K562 (cell line): ENCODE results near the gene EVI5L. TPM values are rescaled to one million over a fixed set of nuclear protein-coding genes. Genes with fewer than 3 reads are reported as not detected.

ENCODE experiments used
- ATAC-seq: fragments of 200-7000 bp; cut with Tn5 transposase; 3 replicates; pipeline ENCODE4 v1.9.1; 2020; ENCODE audit warnings: moderate library complexity
- BruUV-seq: library from RNA; stranded (reverse); fragments of 400-500 nt; replicated peaks from 2 replicates; lab custom pipeline; 2021; lab: Mats Ljungman, UMichigan
- CTCF ChIA-PET: fragments of 300-600 bp; formaldehyde crosslinking; extraction: SDS; loops from one replicate; lab custom pipeline; 2021; ENCODE audit warnings: low intra/inter-chr PET ratio; lab: Yijun Ruan, JAX
- POLR2A ChIA-PET: fragments of 300-600, 350-650 bp; sonication (Branson Sonifier 250); formaldehyde crosslinking; extraction: SDS; loops from one replicate; lab custom pipeline; 2021; ENCODE audit warnings: antibody characterized with exemption, inconsistent platforms; lab: Yijun Ruan, JAX
- DNase-seq, 4 experiments: peaks; one replicate each; pipeline versions ENCODE4 v3.0.0 to v3.0.0-alpha.2; 2011 to 2018; ENCODE audit warnings: low spot score in 3 of 4, mixed read lengths in 3 of 4; ENCODE audit errors: extremely low read depth in 1 of 4
- FAIRE-seq: peaks from 2 replicates; lab custom pipeline; 2011; peaks lifted over from hg19 to GRCh38; lab: Jason Lieb, UNC
- H2AFZ ChIP-seq: 2 replicates; pipeline ENCODE4 v1.6.0; 2011; ENCODE audit warnings: low read depth, low read length, control low read depth, inconsistent platforms
- H3K27ac ChIP-seq: fragments of 200-600 bp; 3 replicates; pipeline ENCODE4 v1.8.0; 2011; ENCODE audit warnings: low read depth, mild to moderate bottlenecking, control low read depth, inconsistent platforms, low read length, moderate library complexity, mixed read lengths; ENCODE audit errors: extremely low read depth
- H3K27me3 ChIP-seq, 2 experiments: fragments of 300-600 bp in 1 of 2; 2 replicates in 1 of 2; 3 replicates in 1 of 2; pipeline versions ENCODE4 v1.6.0 to v1.8.0; 2011; ENCODE audit warnings: inconsistent platforms in 2 of 2, low read length in 2 of 2, mild to moderate bottlenecking in 1 of 2, mixed read lengths in 1 of 2, moderate library complexity in 1 of 2; ENCODE audit not compliant: control insufficient read depth in 2 of 2, insufficient read depth in 2 of 2
- H3K36me3 ChIP-seq: fragments of 300-600 bp; 3 replicates; pipeline ENCODE4 v1.8.0; 2011; ENCODE audit warnings: mild to moderate bottlenecking, low read length, inconsistent platforms; ENCODE audit not compliant: control insufficient read depth, insufficient read depth
- H3K4me1 ChIP-seq, 2 experiments: fragments of 200-600 bp in 1 of 2; replicated peaks in 1 of 2; 2 replicates in 1 of 2; 3 replicates in 1 of 2; pipeline versions ENCODE4 v1.5.1 to v1.8.0; 2011; ENCODE audit warnings: inconsistent platforms in 2 of 2, low read length in 2 of 2, mild to moderate bottlenecking in 1 of 2, mixed read lengths in 1 of 2, moderate library complexity in 1 of 2; ENCODE audit not compliant: control insufficient read depth in 2 of 2, insufficient read depth in 2 of 2
- H3K4me2 ChIP-seq: 2 replicates; pipeline ENCODE4 v1.6.1; 2011; ENCODE audit warnings: low read length, control low read depth, inconsistent platforms, mixed read lengths; ENCODE audit not compliant: insufficient read depth
- H3K4me3 ChIP-seq: fragments of 200-600 bp; sonication (generic), shearing (Covaris generic); 2 replicates; pipeline ENCODE4 v1.5.1; 2016; ENCODE audit warnings: control low read depth, inconsistent platforms
- H3K79me2 ChIP-seq: fragments of 200-600 bp; 3 replicates; pipeline ENCODE4 v1.8.0; 2011; ENCODE audit warnings: low read length, inconsistent platforms; ENCODE audit not compliant: control insufficient read depth, insufficient read depth
- H3K9ac ChIP-seq, 2 experiments: 2 replicates each; pipeline versions ENCODE4 v1.6.0 to v1.6.1; 2011; ENCODE audit warnings: low read depth in 2 of 2, low read length in 2 of 2, control low read depth in 1 of 2, inconsistent platforms in 1 of 2, mild to moderate bottlenecking in 1 of 2, mixed read lengths in 1 of 2; ENCODE audit not compliant: insufficient read depth in 1 of 2
- H3K9me1 ChIP-seq: one replicate; pipeline ENCODE4 v1.6.0; 2011; ENCODE audit warnings: inconsistent platforms, mild to moderate bottlenecking, low read length, moderate library complexity; ENCODE audit not compliant: control insufficient read depth, insufficient read depth
- H3K9me3 ChIP-seq: replicated peaks from 2 replicates; pipeline ENCODE4 v1.5.1; 2011; ENCODE audit warnings: low read depth, low read length, inconsistent platforms; ENCODE audit not compliant: control insufficient read depth, insufficient read depth
- H4K20me1 ChIP-seq: replicated peaks from 2 replicates; pipeline ENCODE4 v1.6.1; 2011; ENCODE audit warnings: low read length, inconsistent platforms, mixed read lengths; ENCODE audit not compliant: control insufficient read depth, insufficient read depth
- EGR1 ChIP-seq: fragments of 450-650 bp; conservative IDR thresholded peaks from 2 replicates; pipeline ENCODE4 v1.6.1; 2017; ENCODE audit warnings: mild to moderate bottlenecking
- HEY1 ChIP-seq: fragments of 250-450 bp; sonication (Bioruptor Pico); IDR thresholded peaks from 2 replicates; pipeline ENCODE4 v1.5.0; 2020; ENCODE audit warnings: mild to moderate bottlenecking, moderate library complexity, borderline replicate concordance
- KDM2B ChIP-seq: fragments of 250-450 bp; sonication (Bioruptor Pico); IDR thresholded peaks from 2 replicates; pipeline ENCODE4 v1.8.0; 2021; ENCODE audit warnings: mild to moderate bottlenecking, moderate library complexity
- TCF3 ChIP-seq: sonication (generic); formaldehyde crosslinking; IDR thresholded peaks from 2 replicates; pipeline ENCODE4 v1.4.0; 2020; ENCODE audit warnings: mild to moderate bottlenecking, missing genetic modification reagents
- ZNF263 ChIP-seq: sonication (generic); formaldehyde crosslinking; IDR thresholded peaks from 2 replicates; pipeline ENCODE4 v1.8.0; 2022; ENCODE audit warnings: mild to moderate bottlenecking, missing genetic modification reagents, borderline replicate concordance
- WGBS: fragments of 100-300 bp; shearing (Covaris generic); methylation state at CpG from one replicate; pipeline ENCODE4 v1.1.6; 2016; ENCODE audit warnings: low coverage, mixed read lengths; ENCODE audit not compliant: insufficient coverage; ENCODE audit errors: missing lambda C conversion rate; 5-methylcytosine and 5-hydroxymethylcytosine counted together
- in situ Hi-C: fragments of 300-500 bp; cut with MboI; formaldehyde crosslinking; loops from 4 replicates; pipeline ENCODE4 v1.15.0; 2018; ENCODE audit warnings: inconsistent platforms, mixed read lengths
- intact Hi-C: fragments of 100-400 bp; cut with micrococcal nuclease; formaldehyde crosslinking; loops from 2 replicates; pipeline ENCODE4 v1.14.2; 2022
- polyA plus RNA-seq, 8 experiments: library from polyadenylated mRNA; depleted of rRNA in 4 of 8; stranded (reverse) in 5 of 8; unstranded in 3 of 8; fragments of >200 nt; fragmentation: Nextera tagmentation in 2 of 8; fragmentation: Illumina TruSeq in 1 of 8; extraction: Ambion mirVana in 2 of 8; extraction: Trizol in 1 of 8; gene quantifications; 2 replicates each; pipeline versions ENCODE4 v1.2.1 to v1.2.3, GENCODE V29; 2011 to 2014; ENCODE audit warnings: inconsistent platforms in 1 of 8, missing spikeins in 1 of 8
- total RNA-seq, 7 experiments: library from RNA; depleted of rRNA in 6 of 7; stranded (reverse); fragments of >200 nt in 6 of 7; fragmentation: Illumina TruSeq in 2 of 7; extraction: Trizol in 2 of 7; gene quantifications; 2 replicates each; pipeline versions ENCODE4 v1.2.1 to v1.2.3, GENCODE V29; 2011 to 2021; ENCODE audit warnings: low replicate concordance in 1 of 7
- TF ChIP-seq, protein P1 (sequence below): sonication (generic); formaldehyde crosslinking; IDR thresholded peaks from 2 replicates; pipeline ENCODE4 v1.8.1; 2022; ENCODE audit warnings: missing genetic modification reagents

EVI5L gene
- total and polyA plus RNA-seq, 9 of the 15 experiments (the other 6 are each of a cell fraction or from before 2014, with no cell fraction given) = 0.69 to 1.8 (median 1.2) TPM; not detected in 2

DNA sequence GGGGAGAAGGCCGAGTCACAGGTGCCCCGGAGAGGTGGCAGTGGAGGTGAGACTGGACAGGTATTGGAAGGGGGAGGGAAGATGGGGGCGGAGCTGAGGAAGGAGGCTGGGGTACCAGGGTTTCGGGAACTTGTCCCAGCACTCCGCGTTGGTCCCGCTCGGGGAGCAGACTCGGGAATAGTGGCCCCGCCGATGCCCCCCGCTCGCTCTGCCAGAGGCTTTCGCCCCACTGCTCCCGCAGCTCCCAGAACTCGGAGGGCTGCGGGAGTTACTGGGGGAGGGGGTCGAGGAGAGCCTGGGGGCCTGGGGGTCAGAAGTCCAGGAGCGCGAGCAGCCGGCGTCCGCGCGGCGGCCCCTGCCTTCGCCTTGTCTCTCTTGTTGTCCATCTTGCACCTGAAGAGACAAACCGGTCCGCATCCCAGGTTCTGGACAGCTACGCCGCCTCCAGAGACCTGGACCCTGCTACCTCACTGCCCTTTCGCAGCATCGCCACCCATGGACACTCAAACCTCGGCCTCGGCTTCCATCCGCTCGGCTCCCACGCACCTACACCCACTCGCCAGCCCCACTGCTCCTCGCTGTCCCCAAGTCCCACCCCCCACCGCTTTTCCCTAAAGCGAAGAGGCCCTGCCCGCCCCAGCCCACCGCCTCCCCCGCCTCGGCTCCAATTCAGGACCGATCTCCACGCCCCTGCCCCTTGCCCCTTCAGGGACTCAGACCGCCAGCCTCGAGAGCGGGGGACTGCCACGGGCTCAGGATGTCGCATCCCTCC, 43.5 kb downstream of the EVI5L start:
- POLR2A ChIA-PET = interaction anchor here (0.9 kb wide), 1 partner anchor 15 kb away, joined by 3 read pairs; the partner anchor contains the start of gene LRRC8E
- BruUV-seq = no TSS peak
- CTCF ChIA-PET = no interaction called here
- Histone ChIP-seq H3K27me3 (no peaks in the 10 kb centered on the region; a peak in 1 of 5 replicates), H3K9me1 (no peaks in the 10 kb centered on the region), H3K27ac (no peak overlapping the region), H3K9ac (peak overlapping the region in 1 of 2 experiments; percentile 67; a peak in 1 of 4 replicates), H4K20me1 (peaks cover 13% of the 10 kb centered on the region), H3K4me2 (peak overlapping the region; percentile 46; the same call in 1 of the 2 replicates), H3K36me3 (no peaks in the 10 kb centered on the region), H3K4me1 (peaks cover 14 to 64% of the 10 kb centered on the region in 2 experiments; a peak in 4 of 5 replicates), H3K9me3 (no peaks in the 10 kb centered on the region), H3K4me3 (peak overlapping the region; percentile 31), H3K79me2 (no peaks in the 10 kb centered on the region), H2AFZ (peak overlapping the region; percentile 55; the same call in 1 of the 2 replicates)
- DNase-seq (no peak), FAIRE-seq (no peak), ATAC-seq (no peak)
- intact Hi-C loops (loop anchor here (5.0 kb wide), 1 partner anchor 49 kb away; the partner anchor contains the start of gene SNAPC2), in situ Hi-C loops (no loop called here)
- TF ChIP-seq KDM2B (CRISPR knock-in tag) (no peak), HEY1 (CRISPR knock-in tag) (no peak), ZNF263 (CRISPR knock-in tag) (no peak), EGR1 (peak; percentile 56), TCF3 (CRISPR knock-in tag) (no peak)
- TF ChIP-seq, protein P1, sequence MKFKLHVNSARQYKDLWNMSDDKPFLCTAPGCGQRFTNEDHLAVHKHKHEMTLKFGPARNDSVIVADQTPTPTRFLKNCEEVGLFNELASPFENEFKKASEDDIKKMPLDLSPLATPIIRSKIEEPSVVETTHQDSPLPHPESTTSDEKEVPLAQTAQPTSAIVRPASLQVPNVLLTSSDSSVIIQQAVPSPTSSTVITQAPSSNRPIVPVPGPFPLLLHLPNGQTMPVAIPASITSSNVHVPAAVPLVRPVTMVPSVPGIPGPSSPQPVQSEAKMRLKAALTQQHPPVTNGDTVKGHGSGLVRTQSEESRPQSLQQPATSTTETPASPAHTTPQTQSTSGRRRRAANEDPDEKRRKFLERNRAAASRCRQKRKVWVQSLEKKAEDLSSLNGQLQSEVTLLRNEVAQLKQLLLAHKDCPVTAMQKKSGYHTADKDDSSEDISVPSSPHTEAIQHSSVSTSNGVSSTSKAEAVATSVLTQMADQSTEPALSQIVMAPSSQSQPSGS (CRISPR knock-in tag) = no peak
- WGBS = 74% methylated on average over 14 of the region's 53 CpGs
